Fibroblast of pulmonary artery (primary cell): Measurements from ENCODE around the gene TSPAN31.
"Not testable (repeated sequence)": the region's sequence is repeated elsewhere in the genome, so short reads cannot be mapped to it uniquely, and the experiment has no call there.

Experiments
- DNase-seq: peaks from one replicate; pipeline ENCODE4 v3.0.0-alpha.2; 2010; ENCODE audit warnings: low read depth
- H3K4me3 ChIP-seq: replicated peaks from 2 replicates; pipeline ENCODE4 v1.5.1; 2011; ENCODE audit warnings: low read depth, mild to moderate bottlenecking, control low read depth, low read length, moderate library complexity
- TF ChIP-seq, protein P1 (sequence below): IDR thresholded peaks from 2 replicates; pipeline ENCODE4 v1.5.1; 2011; ENCODE audit warnings: mild to moderate bottlenecking, control low read depth, low read length, inconsistent platforms; ENCODE audit errors: missing control alignments

Gene TSPAN31

DNA sequence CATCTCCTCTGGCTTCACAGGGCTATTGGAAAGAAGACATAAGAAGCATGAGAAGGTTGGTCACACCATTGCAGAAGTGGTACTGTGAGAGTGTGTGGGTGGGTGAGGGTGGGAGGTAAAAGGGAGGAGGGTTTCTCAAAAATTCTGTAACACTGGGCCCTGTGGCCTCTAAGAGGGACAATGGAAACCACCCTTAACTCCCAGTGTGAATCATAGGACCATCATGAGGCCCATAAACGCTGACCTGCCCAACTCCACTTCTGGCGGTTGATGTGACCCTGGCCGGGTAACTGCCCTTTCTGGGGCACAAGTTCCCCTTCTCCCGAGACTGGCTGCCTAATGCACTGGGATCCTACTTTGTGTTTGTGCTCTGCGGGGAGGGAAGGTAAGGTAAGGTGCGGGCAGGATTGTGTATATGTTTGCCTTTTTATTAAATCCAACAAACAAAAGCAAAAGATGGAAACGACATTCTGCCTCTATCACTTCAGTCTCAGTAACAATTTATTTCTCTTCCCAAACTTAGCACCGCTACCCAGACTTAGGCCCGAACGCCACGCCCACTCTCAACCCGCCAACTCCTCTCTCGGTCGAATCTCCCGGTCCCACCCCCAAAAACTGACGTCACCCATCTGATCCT lies 26.5 kb downstream of the TSPAN31 start:
- peak overlapping the region; percentile 91 for H3K4me3 ChIP-seq
- TF ChIP-seq, protein P1, sequence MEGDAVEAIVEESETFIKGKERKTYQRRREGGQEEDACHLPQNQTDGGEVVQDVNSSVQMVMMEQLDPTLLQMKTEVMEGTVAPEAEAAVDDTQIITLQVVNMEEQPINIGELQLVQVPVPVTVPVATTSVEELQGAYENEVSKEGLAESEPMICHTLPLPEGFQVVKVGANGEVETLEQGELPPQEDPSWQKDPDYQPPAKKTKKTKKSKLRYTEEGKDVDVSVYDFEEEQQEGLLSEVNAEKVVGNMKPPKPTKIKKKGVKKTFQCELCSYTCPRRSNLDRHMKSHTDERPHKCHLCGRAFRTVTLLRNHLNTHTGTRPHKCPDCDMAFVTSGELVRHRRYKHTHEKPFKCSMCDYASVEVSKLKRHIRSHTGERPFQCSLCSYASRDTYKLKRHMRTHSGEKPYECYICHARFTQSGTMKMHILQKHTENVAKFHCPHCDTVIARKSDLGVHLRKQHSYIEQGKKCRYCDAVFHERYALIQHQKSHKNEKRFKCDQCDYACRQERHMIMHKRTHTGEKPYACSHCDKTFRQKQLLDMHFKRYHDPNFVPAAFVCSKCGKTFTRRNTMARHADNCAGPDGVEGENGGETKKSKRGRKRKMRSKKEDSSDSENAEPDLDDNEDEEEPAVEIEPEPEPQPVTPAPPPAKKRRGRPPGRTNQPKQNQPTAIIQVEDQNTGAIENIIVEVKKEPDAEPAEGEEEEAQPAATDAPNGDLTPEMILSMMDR = no peak
- DNase-seq = peak; percentile 91

DNA sequence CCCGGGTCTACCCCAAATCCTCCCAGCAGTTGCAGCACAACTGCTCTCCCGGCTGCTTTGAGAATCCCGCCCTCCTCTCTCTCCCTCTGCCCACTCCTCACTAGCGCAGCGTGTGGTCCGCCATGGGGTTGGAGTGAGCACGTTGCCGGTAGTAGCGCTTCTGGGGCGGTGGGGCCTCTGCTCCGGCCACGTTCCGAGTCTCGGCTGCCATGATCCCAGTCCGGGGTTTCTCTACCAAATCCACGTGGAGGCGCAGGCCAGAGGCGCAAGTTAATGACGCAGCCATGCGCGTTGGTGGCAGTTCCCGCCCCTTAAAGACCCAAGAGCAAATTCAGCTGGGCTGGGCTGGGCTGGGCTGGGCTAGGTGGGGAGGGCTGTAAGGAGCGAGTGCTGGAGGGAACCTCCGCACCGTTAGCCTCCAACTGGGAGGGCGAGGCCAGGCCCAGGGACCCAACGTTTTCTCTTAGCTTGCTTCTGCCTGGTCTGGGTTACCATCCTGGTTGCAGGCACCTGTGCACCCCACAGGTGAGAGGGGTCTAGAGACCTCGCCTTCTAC lies 27.1 kb downstream of the TSPAN31 start, which contains the start of gene METTL1:
Gene METTL1 (minus strand): TSS at position 233 of the 556 bp plus-strand sequence. CDS start 22 bp downstream, at position 211.
- DNase-seq = peak; percentile 97
- TF ChIP-seq, protein P1 = no peak
- H3K4me3 ChIP-seq = peak within 1 kb of the TSS; percentile 91

DNA sequence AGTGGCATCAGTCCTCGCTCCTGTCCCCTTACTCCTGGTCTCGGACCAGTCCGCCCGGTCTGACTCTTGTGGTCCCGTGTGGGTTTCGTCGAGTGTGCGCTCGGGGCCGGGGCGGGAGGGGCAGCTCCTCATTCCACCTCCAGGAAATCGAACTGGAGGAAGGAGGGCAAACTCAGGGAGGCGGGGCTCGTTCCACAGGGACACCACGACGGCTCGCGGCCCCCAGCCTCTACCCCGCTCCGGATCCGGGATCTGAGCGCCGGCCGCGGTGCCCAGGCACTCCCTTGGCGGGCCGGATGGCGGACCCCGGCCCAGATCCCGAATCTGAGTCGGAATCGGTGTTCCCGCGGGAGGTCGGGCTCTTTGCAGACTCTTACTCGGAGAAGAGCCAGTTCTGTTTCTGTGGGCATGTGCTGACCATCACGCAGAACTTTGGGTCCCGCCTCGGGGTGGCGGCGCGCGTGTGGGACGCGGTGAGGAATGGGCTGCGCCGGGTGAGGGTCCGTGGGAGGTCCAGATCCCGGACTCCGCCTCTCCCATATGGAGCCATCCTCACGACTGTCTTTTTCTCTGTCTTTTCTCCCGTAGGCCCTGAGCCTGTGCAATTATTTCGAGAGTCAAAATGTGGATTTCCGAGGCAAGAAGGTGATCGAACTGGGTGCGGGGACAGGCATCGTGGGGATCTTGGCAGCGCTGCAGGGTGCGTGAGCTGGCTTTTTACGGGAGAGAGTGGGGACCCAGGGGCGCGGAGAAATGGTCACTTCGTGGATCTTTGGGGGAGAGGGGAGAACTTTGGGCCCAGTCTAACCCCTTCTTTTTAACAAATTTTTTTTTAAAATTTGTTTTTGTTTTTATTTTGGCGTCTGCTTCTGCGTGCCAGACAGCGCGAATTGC lies 27.8 kb downstream of the TSPAN31 start, which contains the start of gene EEF1AKMT3:
Gene EEF1AKMT3 (plus strand): TSS at position 186 of the 894 bp plus-strand sequence. CDS start 111 bp downstream, at position 297.
- H3K4me3 ChIP-seq = peak within 1 kb of the TSS; percentile 91
- TF ChIP-seq, protein P1 = no peak
- peak; percentile 40 for DNase-seq

DNA sequence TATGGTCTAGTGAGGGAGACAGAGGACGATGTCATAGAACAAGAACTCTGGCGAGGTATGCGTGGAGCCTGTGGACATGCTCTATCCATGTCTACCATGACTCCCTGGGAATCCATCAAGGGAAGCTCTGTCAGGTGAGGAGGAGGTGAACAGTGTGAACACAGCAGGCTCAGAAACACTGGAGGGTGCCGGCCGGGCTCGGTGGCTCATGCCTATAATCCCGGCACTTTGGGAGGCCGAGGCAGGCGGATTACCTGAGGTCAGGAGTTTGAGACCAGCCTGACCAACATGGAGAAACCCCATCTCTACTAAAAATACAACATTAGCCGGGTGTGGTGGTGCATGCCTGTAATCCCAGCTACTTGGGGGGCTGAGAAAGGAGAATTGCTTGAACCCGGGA lies 29.8 kb downstream of the TSPAN31 start:
- not testable (repeated sequence) for H3K4me3 ChIP-seq, DNase-seq

DNA sequence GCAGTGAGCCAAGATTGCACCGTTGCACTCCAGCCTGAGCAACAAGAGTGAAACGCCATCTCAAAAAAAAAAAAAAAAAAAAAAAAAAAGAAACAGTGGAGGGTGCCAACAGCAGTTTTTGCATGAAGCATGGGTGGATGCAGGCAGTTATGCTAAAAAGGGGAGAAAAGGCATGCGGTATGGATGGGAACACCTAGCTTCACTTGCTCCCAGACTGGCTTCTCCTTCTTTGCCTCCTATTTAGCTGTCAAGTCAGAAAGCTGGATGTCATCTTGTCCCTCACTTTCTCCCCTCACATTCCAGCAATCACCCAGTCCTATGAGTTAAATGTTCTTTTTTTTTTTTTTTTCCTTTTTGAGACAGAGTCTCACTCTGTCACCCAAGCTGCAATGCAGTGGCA lies 30.2 kb downstream of the TSPAN31 start:
- DNase-seq = no peak
- no peak overlapping the region for H3K4me3 ChIP-seq
- TF ChIP-seq, protein P1 = no peak

DNA sequence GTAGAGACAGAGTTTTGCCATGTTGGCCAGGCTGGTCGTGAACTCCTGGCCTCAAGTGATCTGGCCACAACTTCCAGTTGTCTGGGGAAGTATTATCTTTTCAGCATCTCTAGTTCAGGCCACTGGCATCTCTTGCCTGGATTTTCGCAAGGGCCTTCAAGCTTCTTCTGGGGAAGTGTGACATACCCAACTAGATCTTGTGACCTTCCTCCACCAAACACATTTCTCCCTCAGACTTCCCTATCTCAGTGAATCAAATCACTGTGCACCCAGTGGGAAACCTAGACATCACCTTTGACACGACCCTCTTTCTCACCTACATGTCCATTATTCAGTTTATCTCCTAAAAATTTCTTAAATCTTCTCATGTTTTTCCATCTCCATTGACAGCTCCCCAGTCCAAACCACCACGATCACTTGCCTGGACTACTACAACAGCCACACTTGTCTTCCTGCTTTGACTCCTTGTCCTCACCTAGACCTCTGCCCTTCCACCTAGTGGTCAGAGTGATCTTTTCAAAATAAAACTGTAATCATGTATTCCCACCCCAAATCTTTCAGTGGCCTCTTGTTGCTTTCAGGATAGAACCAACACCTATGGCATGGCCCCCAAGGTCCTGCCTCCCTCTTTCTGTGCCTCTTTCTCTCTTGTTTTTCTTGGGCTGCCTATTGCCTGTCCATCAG lies 30.9 kb downstream of the TSPAN31 start:
- TF ChIP-seq, protein P1 = no peak

DNA sequence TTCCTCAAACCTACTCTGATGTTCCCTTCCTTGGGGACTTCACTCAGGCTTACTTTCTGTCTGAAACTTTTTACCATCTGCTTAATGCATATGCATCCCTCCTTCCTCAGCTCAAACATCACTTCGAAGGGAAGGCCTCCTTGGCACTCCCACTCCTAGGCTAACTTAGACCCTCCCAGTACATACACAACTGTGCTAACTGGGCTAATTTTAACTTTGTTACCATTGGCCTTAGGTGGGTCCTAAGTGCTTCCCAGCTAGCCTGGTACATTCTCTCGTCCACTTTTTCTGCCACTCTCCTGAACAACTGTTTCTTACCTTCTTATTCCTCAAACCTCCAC lies 31.4 kb downstream of the TSPAN31 start:
- TF ChIP-seq, protein P1 = no peak
- DNase-seq = no peak
- H3K4me3 ChIP-seq = no peak overlapping the region

More for the DNA sequence above, 30.9 kb downstream of the TSPAN31 start:
- DNase-seq = no peak
- H3K4me3 ChIP-seq = no peak overlapping the region
